ENCODE measurements around the gene CALD1.
A peak's percentile ranks its signal among the peaks of the same experiment; 100 is the strongest.

Gene CALD1

DNA sequence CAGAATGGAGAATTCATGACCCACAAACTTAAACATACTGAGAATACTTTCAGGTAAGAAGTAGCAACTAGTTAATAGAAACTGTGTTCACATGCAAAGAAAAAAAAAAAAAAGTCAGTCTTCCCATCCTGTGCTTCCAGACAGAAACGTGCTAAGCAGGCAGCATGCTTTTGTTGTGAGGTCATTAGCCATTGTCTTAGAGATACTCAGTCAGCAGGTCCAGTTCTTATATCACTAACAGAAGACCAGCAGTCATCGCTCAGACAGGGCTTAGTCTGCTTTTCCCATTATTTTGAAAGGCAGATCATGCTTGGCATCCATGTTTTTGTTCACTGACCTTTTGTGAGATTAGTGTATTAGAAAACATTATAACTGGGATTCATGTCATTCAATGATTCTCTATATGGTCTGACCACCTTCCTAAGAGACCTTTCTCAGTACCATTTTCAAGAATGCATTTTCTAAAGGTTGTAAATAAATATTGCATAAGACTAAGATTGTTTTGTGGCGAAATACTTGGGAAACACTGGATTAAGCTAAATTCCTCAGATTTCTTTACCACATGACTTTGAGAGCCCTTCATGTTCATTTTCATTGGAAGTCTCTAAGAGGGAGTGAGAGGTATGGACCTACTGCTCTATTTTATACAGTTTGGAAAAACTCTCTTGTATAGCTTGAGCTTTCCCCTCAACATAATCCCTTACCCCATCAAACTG, 161.9 kb downstream of the CALD1 start:
- TF ChIP-seq GATA1 (IDR thresholded peaks at IDR 0.05; ENCODE audit: low read depth, low read length) (no peak), POLR2A (IDR thresholded peaks at IDR 0.05; ENCODE audit: low read length) (no peak)
- DNase-seq = no peak

DNA sequence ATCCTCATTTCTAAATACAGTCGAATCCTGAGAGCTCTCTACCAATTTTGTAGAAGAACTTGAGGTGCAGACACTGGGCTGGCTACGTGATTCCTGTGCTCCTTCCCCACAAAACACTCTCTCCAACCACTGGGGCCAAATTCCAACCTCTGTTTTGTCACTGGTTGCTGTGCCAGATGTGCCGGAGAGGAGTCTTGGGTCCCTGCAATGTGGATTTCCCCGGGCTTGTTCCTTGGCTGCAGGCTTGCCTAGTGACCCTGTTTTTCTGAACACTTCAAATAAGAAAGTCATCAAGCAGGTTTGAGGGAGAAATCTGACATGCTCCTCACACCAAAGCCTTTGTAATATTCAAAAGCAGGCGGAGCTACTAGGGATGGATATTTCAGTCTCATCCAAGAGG, 162.5 kb downstream of the CALD1 start:
- TF ChIP-seq GATA1 (IDR thresholded peaks at IDR 0.05; ENCODE audit: low read depth, low read length) (no peak), POLR2A (IDR thresholded peaks at IDR 0.05; ENCODE audit: low read length) (no peak)

DNA sequence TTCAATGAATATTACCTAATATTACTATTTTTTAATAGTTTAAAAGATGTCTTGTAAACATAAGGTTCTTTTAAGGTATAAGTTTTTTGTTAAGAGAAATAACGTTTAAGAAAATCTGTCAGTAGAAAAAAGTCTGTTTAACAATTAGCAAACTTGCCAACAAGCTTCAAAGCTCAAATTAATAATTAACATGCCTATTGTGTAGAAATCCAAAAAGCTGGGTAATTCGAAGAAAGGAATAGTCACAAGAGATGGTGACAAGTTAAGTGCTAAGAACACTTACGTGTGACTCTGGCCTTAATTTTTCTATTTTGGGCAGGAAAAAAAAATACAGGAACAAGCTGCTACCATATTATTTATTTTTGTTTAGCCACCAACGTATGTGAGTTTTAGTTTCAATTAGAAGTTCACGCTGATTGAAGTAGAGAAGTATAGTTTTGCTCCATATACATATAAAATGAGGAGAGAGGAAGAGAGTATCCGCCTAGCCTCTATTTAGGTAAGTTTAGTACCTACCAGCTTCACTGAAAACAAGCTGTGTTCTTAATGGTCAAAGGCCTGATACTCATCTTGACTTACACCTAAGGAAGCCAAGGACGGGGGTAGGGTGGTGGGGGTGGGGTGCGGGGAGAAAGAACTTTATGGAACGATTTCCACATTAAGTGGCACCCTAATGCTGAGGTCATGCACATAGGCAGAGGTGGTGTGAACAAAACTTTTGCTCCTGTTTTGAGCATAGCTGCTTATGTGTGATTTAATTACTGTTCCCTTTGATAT, 163.4 kb downstream of the CALD1 start:
- no peak for DNase-seq
- TF ChIP-seq GATA1 (IDR thresholded peaks at IDR 0.05; ENCODE audit: low read depth, low read length) (no peak), POLR2A (IDR thresholded peaks at IDR 0.05; ENCODE audit: low read length) (no peak)

More for the DNA sequence above, 162.5 kb downstream of the CALD1 start:
- no peak for DNase-seq

DNA sequence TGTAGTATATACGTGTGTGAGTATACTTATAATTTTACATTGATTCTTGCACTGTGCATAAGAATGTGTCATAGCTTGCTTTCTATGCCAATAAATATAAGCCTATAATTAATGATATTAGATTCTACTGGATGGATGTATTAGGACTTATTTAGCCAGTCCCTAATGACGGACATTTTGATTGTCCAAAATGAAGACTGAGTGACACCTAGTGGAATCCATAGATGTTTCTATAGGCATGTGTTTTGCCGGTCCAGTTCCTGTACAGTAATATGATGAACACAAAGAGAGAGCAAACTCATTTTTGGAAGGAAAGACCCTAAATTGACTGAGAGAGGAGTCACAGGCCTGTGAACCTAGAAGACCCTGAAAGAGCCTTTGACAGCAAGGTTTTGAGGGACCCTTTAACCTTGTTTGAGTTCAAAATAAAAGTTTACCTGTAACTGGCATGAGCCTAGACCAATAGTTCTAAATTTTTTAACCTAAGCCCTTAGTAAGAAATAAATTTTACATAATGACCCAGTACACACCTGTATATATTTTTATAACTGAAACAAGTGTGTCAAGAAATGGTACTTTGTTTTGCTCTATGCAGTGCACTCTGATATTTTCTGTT, 164.5 kb downstream of the CALD1 start:
- DNase-seq = peak; percentile 43 to 56
- TF ChIP-seq GATA1 (IDR thresholded peaks at IDR 0.05; ENCODE audit: low read depth, low read length) (no peak), POLR2A (IDR thresholded peaks at IDR 0.05; ENCODE audit: low read length) (no peak)

DNA sequence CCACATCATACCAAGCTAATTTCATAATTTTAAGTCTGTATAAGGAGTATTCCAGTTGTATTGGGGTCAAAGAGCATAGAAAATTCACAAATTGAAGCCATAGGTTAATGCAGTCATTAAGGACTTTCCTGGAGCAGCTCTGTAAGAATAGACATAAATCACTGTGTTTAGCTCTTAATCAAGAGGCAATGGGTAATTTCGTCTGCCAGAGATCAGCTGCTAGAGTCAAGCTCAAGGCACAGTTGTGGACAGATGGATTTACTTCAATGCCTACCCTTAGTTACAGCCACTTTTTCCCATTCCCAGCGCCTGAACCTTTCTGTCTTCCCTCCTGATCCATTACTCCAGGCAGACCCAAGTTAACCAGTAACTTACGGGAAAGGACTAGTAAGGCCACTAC, 166.3 kb downstream of the CALD1 start:
- DNase-seq = no peak
- TF ChIP-seq POLR2A (IDR thresholded peaks at IDR 0.05; ENCODE audit: low read length) (no peak), GATA1 (IDR thresholded peaks at IDR 0.05; ENCODE audit: low read depth, low read length) (no peak)

DNA sequence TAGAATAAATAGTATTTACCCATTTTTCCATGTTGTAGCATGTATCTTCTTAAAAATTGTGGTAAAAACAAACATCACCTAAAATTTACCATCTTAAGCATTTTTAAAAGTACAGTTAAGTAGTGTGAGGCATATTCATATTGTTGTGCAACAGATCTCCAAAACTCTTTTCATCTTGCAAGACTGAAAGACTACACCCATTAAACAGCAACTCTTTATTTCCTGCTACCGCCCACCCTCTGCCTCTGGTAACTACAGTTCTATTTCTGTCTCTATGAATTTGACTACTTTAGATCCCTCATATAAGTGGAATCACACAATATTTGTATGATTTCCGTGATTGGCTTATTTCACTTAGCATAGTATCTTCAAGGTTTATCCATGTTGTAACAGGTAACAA, 166.8 kb downstream of the CALD1 start:
- no peak for TF ChIP-seq GATA1 (IDR thresholded peaks at IDR 0.05; ENCODE audit: low read depth, low read length)
- TF ChIP-seq POLR2A (IDR thresholded peaks at IDR 0.05; ENCODE audit: low read length) = no peak
- DNase-seq = no peak

DNA sequence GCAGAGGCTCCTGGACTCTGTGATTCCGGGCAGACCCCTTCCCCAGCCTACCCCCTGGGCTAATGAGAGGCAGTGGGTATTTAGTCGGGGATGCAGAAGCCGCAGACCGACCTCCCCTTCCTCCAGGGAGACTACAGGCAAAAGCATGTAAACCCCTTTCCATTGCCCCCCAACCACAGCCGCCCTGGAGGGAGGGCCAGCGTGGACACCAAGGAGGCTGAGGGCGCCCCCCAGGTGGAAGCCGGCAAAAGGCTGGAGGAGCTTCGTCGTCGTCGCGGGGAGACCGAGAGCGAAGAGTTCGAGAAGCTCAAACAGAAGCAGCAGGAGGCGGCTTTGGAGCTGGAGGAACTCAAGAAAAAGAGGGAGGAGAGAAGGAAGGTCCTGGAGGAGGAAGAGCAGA, 167.9 kb downstream of the CALD1 start:
- DNase-seq = no peak
- no peak for TF ChIP-seq POLR2A (IDR thresholded peaks at IDR 0.05; ENCODE audit: low read length)
- no peak for TF ChIP-seq GATA1 (IDR thresholded peaks at IDR 0.05; ENCODE audit: low read depth, low read length)

DNA sequence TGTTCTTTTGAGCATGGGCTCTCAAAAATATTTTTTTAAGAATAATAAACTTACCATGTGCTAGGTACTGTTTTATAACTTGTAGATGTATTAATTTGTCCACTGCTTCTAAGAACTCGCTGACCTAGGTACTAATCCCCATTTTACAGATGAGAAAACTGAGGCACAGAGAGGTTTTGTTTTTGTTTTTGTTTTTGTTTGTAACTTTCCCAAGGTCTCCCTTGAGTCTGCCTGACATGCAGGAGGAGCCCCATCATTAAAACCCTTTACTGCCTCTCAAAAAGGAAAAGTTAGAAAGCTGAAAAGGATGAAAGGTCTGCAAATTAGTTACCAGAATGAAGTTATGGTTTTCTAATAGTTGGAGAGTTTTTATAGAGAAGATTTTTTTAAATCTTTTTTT, 168.4 kb downstream of the CALD1 start:
- TF ChIP-seq POLR2A (IDR thresholded peaks at IDR 0.05; ENCODE audit: low read length) = no peak
- no peak for TF ChIP-seq GATA1 (IDR thresholded peaks at IDR 0.05; ENCODE audit: low read depth, low read length)

DNA sequence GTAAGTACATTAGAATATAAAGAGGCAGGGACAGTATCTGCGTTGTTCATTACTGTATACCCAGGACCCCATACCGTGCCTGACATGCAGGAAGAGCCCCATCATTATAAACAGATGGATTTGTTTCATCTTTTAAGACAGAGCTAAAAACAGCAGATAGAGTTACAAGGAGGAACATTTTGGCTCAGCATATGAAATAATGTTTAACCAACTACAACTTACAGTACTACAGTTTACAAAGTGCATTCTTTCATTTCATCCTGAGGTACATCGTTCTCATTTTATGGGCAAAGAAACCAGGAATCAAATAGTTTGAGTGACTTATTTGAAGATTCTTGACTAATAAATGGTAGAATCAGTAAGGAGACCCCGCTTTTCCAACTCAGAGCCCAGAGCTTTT, 168.8 kb downstream of the CALD1 start:
- no peak for TF ChIP-seq GATA1 (IDR thresholded peaks at IDR 0.05; ENCODE audit: low read depth, low read length)
- TF ChIP-seq POLR2A (IDR thresholded peaks at IDR 0.05; ENCODE audit: low read length) = no peak
- no peak for DNase-seq

More for the DNA sequence above, 168.4 kb downstream of the CALD1 start:
- no peak for DNase-seq

DNA sequence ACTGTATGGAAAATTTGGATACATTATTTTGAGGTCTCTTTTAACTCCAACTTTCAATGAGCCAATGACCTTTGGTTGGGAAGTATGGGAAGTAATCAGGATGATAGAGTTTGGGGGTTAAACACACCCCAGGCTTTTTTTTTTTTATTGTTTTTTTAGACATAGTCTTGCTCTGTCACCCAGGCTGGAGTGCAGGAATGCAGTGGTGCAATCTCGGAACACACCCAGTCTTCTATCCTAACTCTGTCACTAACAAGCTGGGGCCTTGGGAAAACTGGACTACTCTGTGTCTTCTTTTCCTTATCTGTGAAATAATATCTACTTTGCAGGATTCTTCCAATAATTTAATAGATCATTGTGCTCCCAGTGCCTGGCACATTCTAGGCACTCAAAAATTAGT, 169.3 kb downstream of the CALD1 start:
- DNase-seq = no peak
- TF ChIP-seq POLR2A (IDR thresholded peaks at IDR 0.05; ENCODE audit: low read length) = no peak
- no peak for TF ChIP-seq GATA1 (IDR thresholded peaks at IDR 0.05; ENCODE audit: low read depth, low read length)

DNA sequence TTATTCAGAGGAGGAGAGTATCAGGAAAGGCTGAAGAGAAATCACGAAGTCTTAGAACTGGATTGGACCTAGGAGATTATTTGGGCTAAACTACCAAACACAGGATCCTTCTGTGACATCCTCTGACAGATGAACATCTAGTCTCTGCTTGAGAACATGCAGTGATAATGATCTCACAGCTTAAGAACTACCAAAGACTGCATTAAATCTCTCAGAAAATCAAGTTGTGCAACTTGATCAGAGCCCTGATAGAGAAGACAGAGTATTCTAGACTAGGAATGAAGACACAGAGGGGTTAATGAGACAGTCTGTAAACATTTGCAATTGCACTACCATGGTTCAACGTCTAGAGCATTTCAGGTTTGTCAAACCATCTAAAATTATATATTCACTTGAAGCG, 169.7 kb downstream of the CALD1 start:
- TF ChIP-seq POLR2A (IDR thresholded peaks at IDR 0.05; ENCODE audit: low read length) = no peak
- TF ChIP-seq GATA1 (IDR thresholded peaks at IDR 0.05; ENCODE audit: low read depth, low read length) = no peak
- no peak for DNase-seq

DNA sequence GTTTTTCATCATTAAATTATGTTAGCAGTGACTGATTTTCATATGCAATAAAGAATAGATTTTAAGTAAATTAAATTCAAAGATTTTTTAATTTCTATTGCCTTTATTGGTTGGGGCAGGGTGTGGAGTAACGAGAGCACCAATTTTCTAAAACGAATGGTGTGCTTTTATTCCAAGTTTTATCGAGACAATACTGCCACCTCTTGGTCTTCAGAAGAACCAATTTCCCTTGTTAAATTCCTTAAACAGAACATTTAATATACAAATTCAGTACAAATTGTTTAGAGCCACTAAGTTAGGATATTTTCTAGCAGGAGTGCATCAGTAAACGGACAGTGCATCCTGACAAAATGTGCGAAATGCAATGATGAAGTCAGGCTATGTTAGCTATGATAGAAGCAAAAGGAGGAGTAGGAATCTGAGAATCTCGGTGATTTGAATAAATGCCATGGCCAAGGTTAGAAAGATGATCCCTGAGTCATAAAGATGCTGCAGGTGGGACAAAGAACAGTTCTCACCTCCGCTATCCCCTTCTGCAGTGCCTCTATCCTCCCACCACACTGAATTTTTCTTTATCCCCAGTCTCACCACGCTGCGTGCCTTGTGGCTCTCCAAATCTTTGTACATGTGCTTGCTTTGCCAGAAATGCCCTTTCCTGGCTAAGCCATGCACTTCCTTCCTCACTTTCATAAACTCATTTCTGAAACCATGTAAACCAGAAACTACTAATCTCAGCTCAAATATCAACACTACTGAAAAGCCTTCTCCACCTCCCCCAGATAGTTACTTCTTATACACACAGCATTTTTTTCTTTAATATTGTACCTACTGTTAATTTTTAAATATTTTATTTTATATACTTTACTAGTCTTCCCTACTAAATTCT, 175.0 kb downstream of the CALD1 start:
- TF ChIP-seq POLR2A (IDR thresholded peaks at IDR 0.05; ENCODE audit: low read length) = no peak
- TF ChIP-seq GATA1 (IDR thresholded peaks at IDR 0.05; ENCODE audit: low read depth, low read length) = no peak
- peak; percentile 30 to 53 for DNase-seq

DNA sequence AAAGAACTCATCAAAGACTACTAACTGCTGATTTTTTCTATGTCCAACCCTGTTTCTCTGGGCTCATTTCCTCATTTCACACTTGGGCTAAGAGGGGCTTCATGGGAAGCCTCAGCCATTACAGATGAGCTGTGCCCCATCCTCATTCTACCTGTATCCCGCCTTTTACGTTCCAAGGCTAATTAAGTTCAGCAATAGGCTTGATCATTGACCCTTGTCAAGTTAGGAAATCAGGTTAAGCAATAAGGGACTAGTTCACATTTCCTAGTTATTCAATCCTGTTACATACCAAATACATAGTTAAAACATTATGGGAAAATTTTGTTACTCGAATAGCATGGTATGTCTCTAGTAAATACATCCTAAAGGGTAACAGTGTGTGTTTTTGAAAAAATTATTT, 177.6 kb downstream of the CALD1 start:
- TF ChIP-seq GATA1 (IDR thresholded peaks at IDR 0.05; ENCODE audit: low read depth, low read length) = no peak
- no peak for TF ChIP-seq POLR2A (IDR thresholded peaks at IDR 0.05; ENCODE audit: low read length)
- DNase-seq = no peak
